HG03159 (cell line): ENCODE results near the gene BGN.
A peak's percentile ranks its signal among the peaks of the same experiment; 100 is the strongest.

Experiments
- ATAC-seq: cut with Tn5 transposase; IDR thresholded peaks from one replicate; pipeline ENCODE4 v1.9.1; 2021; ENCODE audit warnings: mild to moderate bottlenecking, moderate library complexity; ENCODE audit not compliant: unreplicated experiment

The BGN gene

GRCh38 chrX:153459986-153460385 is 34.8 kb upstream of the BGN start:
- ATAC-seq = no peak

- ATAC-seq = no peak
These were observed 34.0 kb upstream of the BGN start for GRCh38 chrX:153460826-153461225.

- ATAC-seq = no peak
These were observed 32.5 kb upstream of the BGN start for GRCh38 chrX:153462291-153462690.

- ATAC-seq = no peak
These were observed 31.7 kb upstream of the BGN start for GRCh38 chrX:153463031-153463430.

GRCh38 chrX:153463556-153463955 is 31.2 kb upstream of the BGN start:
- ATAC-seq = no peak

GRCh38 chrX:153464116-153464515 is 30.7 kb upstream of the BGN start:
- ATAC-seq = no peak

- ATAC-seq = no peak
These were observed 28.9 kb upstream of the BGN start for GRCh38 chrX:153465691-153466380.

GRCh38 chrX:153468008-153468580 is 26.7 kb upstream of the BGN start:
- no peak for ATAC-seq

GRCh38 chrX:153469811-153470410 is 24.9 kb upstream of the BGN start:
- peak; percentile 29 for ATAC-seq

GRCh38 chrX:153470411-153471363 is 24.1 kb upstream of the BGN start, which contains the start of gene HAUS7:
Gene HAUS7, minus strand, starts transcription at chrX:153470576. Its CDS starts 19 bp downstream, at chrX:153470557.
- ATAC-seq = peak; percentile 77

GRCh38 chrX:153471663-153472280 is 23.0 kb upstream of the BGN start:
- no peak for ATAC-seq

GRCh38 chrX:153473126-153473525 is 21.7 kb upstream of the BGN start:
- no peak for ATAC-seq

GRCh38 chrX:153474266-153474665 is 20.5 kb upstream of the BGN start:
- ATAC-seq = no peak

GRCh38 chrX:153474718-153475117 is 20.1 kb upstream of the BGN start:
- no peak for ATAC-seq

GRCh38 chrX:153475271-153475670 is 19.5 kb upstream of the BGN start:
- ATAC-seq = no peak

- ATAC-seq = no peak
These were observed 19.0 kb upstream of the BGN start for GRCh38 chrX:153475751-153476281.

GRCh38 chrX:153476666-153477363 is 18.0 kb upstream of the BGN start:
- no peak for ATAC-seq

GRCh38 chrX:153477364-153477857 is 17.4 kb upstream of the BGN start:
- no peak for ATAC-seq

GRCh38 chrX:153477901-153478300 is 16.9 kb upstream of the BGN start:
- no peak for ATAC-seq

- ATAC-seq = no peak
These were observed 16.0 kb upstream of the BGN start for GRCh38 chrX:153478746-153479145.
